PC-3 (cell line): ENCODE data around the gene CABLES1. TPM values are rescaled to one million over a fixed set of nuclear protein-coding genes. Genes with fewer than 3 reads are reported as not detected.

Experiments
- ATAC-seq: fragments of 200-7000 bp; cut with Tn5 transposase; 2 replicates; pipeline ENCODE4 v1.9.1; 2020; ENCODE audit warnings: mild to moderate bottlenecking, moderate library complexity
- BruUV-seq: library from RNA; stranded (reverse); fragments of 400-500 nt; replicated peaks from 2 replicates; lab custom pipeline; 2021; lab: Mats Ljungman, UMichigan
- CTCF ChIA-PET: fragments of 300-600 bp; sonication (Branson Sonifier 250); formaldehyde crosslinking; loops from one replicate; lab custom pipeline; 2022; ENCODE audit warnings: antibody characterized with exemption; lab: Charles Lee
- POLR2A ChIA-PET: fragments of 300-600 bp; sonication (Branson Sonifier 250); formaldehyde crosslinking; loops from one replicate; lab custom pipeline; 2022; ENCODE audit warnings: antibody characterized with exemption; ENCODE audit not compliant: unreplicated experiment; lab: Charles Lee
- DNase-seq: peaks from one replicate; pipeline ENCODE4 v3.0.0-alpha.2; 2015
- H2AFZ ChIP-seq: fragments of 300-600 bp; sonication (generic); 2 replicates; pipeline ENCODE4 v1.6.0; 2016; ENCODE audit warnings: antibody characterized with exemption, low read length
- H3F3A ChIP-seq: fragments of 300-600 bp; sonication (generic); one replicate; pipeline ENCODE4 v1.6.0; 2017; ENCODE audit warnings: antibody characterized with exemption, low read length, control low read depth, mild to moderate bottlenecking; ENCODE audit not compliant: unreplicated experiment
- H3K27ac ChIP-seq: fragments of 300-600 bp; sonication (generic); 2 replicates; pipeline ENCODE4 v1.5.1; 2016; ENCODE audit warnings: mild to moderate bottlenecking, low read length
- H3K27me3 ChIP-seq: fragments of 300-600 bp; sonication (generic); 2 replicates; pipeline ENCODE4 v1.6.1; 2016; ENCODE audit warnings: low read length, mixed read lengths
- H3K36me3 ChIP-seq: fragments of 300-600 bp; sonication (generic); 2 replicates; pipeline ENCODE4 v1.6.1; 2016; ENCODE audit warnings: low read depth, mixed run types, low read length, mixed read lengths
- H3K4me1 ChIP-seq: fragments of 300-600 bp; sonication (generic); 2 replicates; pipeline ENCODE4 v1.5.1; 2016; ENCODE audit warnings: low read length; ENCODE audit not compliant: insufficient read depth
- H3K4me2 ChIP-seq: fragments of 300-600 bp; sonication (generic); 2 replicates; pipeline ENCODE4 v1.6.0; 2016; ENCODE audit warnings: low read length
- H3K4me3 ChIP-seq: fragments of 300-600 bp; sonication (generic); 2 replicates; pipeline ENCODE4 v1.5.1; 2016; ENCODE audit warnings: mild to moderate bottlenecking, low read length, mixed read lengths
- H3K79me2 ChIP-seq: fragments of 300-600 bp; sonication (generic); 2 replicates; pipeline ENCODE4 v1.6.1; 2017; ENCODE audit warnings: low read length, mixed read lengths
- H3K9ac ChIP-seq: fragments of 300-600 bp; sonication (generic); 2 replicates; pipeline ENCODE4 v1.6.0; 2016; ENCODE audit warnings: mild to moderate bottlenecking, low read length
- H3K9me2 ChIP-seq: fragments of 300-600 bp; sonication (generic); replicated peaks from 2 replicates; pipeline ENCODE4 v1.6.1; 2016; ENCODE audit warnings: mixed run types, low read length, mixed read lengths
- H3K9me3 ChIP-seq: fragments of 300-600 bp; sonication (generic); 2 replicates; pipeline ENCODE4 v1.6.1; 2016; ENCODE audit warnings: low read length, mixed read lengths
- H4K20me1 ChIP-seq: fragments of 300-600 bp; sonication (generic); 2 replicates; pipeline ENCODE4 v1.6.1; 2016; ENCODE audit warnings: low read length, mixed read lengths
- EZH2 ChIP-seq: fragments of 300-600 bp; sonication (generic); IDR thresholded peaks from one replicate; pipeline ENCODE4 v1.6.1; 2017; ENCODE audit warnings: antibody characterized with exemption, mild to moderate bottlenecking, low read length; ENCODE audit not compliant: unreplicated experiment
- EZH2phosphoT487 ChIP-seq: fragments of 300-600 bp; sonication (generic); IDR thresholded peaks from 2 replicates; pipeline ENCODE4 v1.6.1; 2018; ENCODE audit warnings: mild to moderate bottlenecking, antibody characterized with exemption, low read length, borderline replicate concordance
- intact Hi-C: fragments of 100-400 bp; cut with micrococcal nuclease; formaldehyde crosslinking; loops from 2 replicates; pipeline ENCODE4 v1.9.0; 2023
- total RNA-seq: library from RNA; depleted of rRNA; stranded (reverse); fragments of >200 nt; gene quantifications from 2 replicates; pipeline ENCODE4 v1.2.3, GENCODE V29; 2014
- TF ChIP-seq, protein P1 (sequence below): fragments of 300-600 bp; sonication (generic); conservative IDR thresholded peaks from 2 replicates; pipeline ENCODE4 v1.5.1; 2017; ENCODE audit warnings: antibody characterized with exemption, low read depth, mild to moderate bottlenecking, low read length

The CABLES1 gene
- total RNA-seq, 1 experiment from 2014 or later = 18.6 TPM

DNA sequence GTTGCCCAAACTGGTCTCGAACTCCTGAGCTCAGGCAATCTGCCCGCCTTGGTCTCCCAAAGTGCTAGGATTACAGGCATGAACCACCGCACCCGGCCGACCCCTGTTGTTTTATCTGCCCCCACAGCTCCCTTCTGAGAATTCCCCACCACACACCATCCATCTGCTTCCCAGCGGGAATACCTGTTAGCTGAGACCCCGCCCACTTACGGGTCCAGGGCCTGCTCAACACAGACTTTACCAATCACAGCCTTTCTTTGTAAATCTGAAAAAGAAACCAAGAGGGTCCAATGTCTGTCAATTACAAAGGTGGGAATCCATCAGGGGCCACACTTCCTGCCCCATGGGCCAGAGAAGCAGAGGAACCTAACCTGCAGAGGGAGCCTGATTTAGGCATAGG lies 14.2 kb upstream of the CABLES1 start:
- DNase-seq (no peak), ATAC-seq (no peak)
- H3K9me2 ChIP-seq = no peaks in the 10 kb centered on the region
- CTCF ChIA-PET = no interaction called here
- no peak overlapping the region for H3K9ac ChIP-seq
- H3K9me3 ChIP-seq = no peaks in the 10 kb centered on the region
- no peaks in the 10 kb centered on the region for H3K27me3 ChIP-seq
- no peak overlapping the region for H3K4me2 ChIP-seq
- no peak overlapping the region for H2AFZ ChIP-seq
- no peaks in the 10 kb centered on the region for H3K36me3 ChIP-seq
- no peak overlapping the region for H3K4me3 ChIP-seq
- no peak overlapping the region for H3K27ac ChIP-seq
- H3K4me1 ChIP-seq = peaks cover 5% of the 10 kb centered on the region
- no peaks in the 10 kb centered on the region for H4K20me1 ChIP-seq
- no peaks in the 10 kb centered on the region for H3K79me2 ChIP-seq
- intact Hi-C loops = no loop called here
- POLR2A ChIA-PET = no interaction called here
- no peak for TF ChIP-seq EZH2phosphoT487
- TF ChIP-seq, protein P1, sequence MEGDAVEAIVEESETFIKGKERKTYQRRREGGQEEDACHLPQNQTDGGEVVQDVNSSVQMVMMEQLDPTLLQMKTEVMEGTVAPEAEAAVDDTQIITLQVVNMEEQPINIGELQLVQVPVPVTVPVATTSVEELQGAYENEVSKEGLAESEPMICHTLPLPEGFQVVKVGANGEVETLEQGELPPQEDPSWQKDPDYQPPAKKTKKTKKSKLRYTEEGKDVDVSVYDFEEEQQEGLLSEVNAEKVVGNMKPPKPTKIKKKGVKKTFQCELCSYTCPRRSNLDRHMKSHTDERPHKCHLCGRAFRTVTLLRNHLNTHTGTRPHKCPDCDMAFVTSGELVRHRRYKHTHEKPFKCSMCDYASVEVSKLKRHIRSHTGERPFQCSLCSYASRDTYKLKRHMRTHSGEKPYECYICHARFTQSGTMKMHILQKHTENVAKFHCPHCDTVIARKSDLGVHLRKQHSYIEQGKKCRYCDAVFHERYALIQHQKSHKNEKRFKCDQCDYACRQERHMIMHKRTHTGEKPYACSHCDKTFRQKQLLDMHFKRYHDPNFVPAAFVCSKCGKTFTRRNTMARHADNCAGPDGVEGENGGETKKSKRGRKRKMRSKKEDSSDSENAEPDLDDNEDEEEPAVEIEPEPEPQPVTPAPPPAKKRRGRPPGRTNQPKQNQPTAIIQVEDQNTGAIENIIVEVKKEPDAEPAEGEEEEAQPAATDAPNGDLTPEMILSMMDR = no peak
- no peak for TF ChIP-seq EZH2
- no TSS peak for BruUV-seq
- no peaks in the 10 kb centered on the region for H3F3A ChIP-seq

DNA sequence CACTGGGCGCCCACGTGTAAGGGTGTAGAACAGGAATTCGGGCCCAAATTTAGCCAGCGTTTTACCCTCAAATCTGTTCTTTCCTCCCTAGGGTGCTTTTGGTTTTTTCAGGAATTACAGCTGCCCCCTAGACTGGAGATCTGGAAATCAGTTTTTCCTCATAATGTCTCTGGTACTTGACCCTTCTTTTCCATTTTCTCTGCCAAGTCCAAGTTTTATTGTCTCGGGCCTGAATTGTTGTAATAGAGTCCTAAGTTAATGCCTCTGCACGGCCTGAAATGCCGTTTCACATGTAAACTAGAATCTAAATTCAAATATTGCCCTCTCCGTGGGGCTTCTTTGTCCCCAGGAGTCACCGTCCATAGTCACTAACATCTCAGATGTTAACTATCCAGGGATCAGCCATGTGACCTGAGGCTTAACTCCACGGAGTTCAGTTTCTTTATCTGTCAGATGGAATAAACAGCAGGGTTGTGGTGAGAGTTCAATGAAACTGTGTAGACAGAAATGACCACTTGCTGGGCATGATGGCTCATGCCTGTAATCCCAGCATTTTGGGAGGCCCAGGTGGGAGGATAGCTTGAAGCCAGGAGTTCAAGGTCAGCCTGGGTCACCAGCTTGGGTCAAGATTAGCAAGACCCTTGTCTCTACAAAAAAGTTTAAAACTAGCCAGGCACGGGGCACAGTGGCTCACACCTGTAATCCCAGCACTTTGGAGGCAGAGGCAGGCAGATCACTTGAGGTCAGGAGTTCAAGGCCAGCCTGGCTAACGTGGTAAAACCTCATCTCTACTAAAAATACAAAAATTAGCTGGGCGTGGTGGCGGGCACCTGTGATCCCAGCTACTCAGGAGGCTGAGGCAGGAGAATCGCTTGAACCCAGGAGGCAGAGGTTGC lies 12.7 kb upstream of the CABLES1 start:
- no peak overlapping the region for H3K9ac ChIP-seq
- no peak overlapping the region for H3K4me3 ChIP-seq
- POLR2A ChIA-PET = no interaction called here
- intact Hi-C loops = no loop called here
- CTCF ChIA-PET = no interaction called here
- no peaks in the 10 kb centered on the region for H3F3A ChIP-seq
- no peak for ATAC-seq
- no peak overlapping the region for H3K4me2 ChIP-seq
- no peaks in the 10 kb centered on the region for H3K27me3 ChIP-seq
- no peak for DNase-seq
- no peaks in the 10 kb centered on the region for H3K4me1 ChIP-seq
- no peaks in the 10 kb centered on the region for H3K36me3 ChIP-seq
- no TSS peak for BruUV-seq
- H3K27ac ChIP-seq = no peak overlapping the region
- H2AFZ ChIP-seq = no peak overlapping the region
- no peak for TF ChIP-seq EZH2phosphoT487
- no peak for TF ChIP-seq EZH2
- TF ChIP-seq, protein P1 = no peak
- no peaks in the 10 kb centered on the region for H3K9me2 ChIP-seq
- H3K9me3 ChIP-seq = no peaks in the 10 kb centered on the region
- no peaks in the 10 kb centered on the region for H4K20me1 ChIP-seq
- H3K79me2 ChIP-seq = no peaks in the 10 kb centered on the region

DNA sequence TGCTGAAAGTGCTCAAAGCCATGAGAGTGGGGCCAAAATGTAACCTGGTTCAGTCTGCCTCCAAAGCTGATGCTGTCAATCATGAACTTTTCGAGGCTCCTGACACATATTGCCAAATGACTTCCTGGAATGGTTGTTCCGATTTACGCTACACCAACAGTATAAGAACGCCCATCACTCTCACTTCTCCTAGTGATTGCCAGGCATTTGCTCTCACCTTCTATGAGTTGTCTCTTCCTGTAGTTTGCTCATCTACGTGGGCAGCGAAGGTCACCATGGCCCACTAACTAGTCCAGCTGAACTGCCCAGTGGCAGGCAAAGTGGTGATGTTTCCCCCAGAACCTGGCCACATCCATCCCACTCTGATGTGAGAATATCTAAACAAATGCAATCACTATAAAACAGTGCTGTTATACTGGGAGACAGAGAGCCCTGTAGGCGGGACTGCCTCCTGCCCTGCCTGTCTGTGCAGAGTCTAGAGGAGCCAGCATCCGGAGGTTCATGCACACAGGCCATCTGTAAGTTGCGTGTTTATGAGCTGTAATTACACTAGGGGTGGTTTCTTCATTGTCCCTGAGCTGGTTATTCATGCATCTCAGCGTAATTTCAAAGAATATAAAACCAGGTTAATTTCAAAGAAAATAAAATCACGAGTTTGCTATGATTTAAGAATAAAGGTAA lies 8.8 kb upstream of the CABLES1 start:
- Histone ChIP-seq H3K4me3 (no peak overlapping the region), H3K79me2 (no peaks in the 10 kb centered on the region), H3K27ac (no peak overlapping the region), H3K9me3 (no peaks in the 10 kb centered on the region), H3K27me3 (no peaks in the 10 kb centered on the region), H3K36me3 (no peaks in the 10 kb centered on the region), H3K9ac (no peak overlapping the region), H3F3A (no peaks in the 10 kb centered on the region), H2AFZ (no peak overlapping the region), H4K20me1 (no peaks in the 10 kb centered on the region), H3K9me2 (no peaks in the 10 kb centered on the region), H3K4me2 (no peak overlapping the region), H3K4me1 (no peaks in the 10 kb centered on the region)
- intact Hi-C loops = no loop called here
- no TSS peak for BruUV-seq
- CTCF ChIA-PET = interaction anchor here (0.7 kb wide), 1 partner anchor 92 kb away, joined by 3 read pairs; no protein-coding TSS in a partner anchor
- no peak for DNase-seq
- TF ChIP-seq, protein P1 = no peak
- TF ChIP-seq EZH2phosphoT487 (no peak), EZH2 (no peak)
- POLR2A ChIA-PET = no interaction called here
- ATAC-seq = peak; percentile 50
